OCI-LY3 (cell line): ENCODE measurements around the gene GDPGP1.
A peak's percentile ranks its signal among the peaks of the same experiment; 100 is the strongest.

Experiments
- H2AFZ ChIP-seq: fragments of 200-600, 300-600 bp; shearing (Covaris generic); 2 replicates; pipeline ENCODE4 v1.6.0; 2014; ENCODE audit warnings: antibody characterized with exemption, low read depth, low read length
- H3K27ac ChIP-seq: fragments of 200-600, 300-600 bp; sonication (generic); 2 replicates; pipeline ENCODE4 v1.5.1; 2014; ENCODE audit warnings: mild to moderate bottlenecking, low read length, moderate library complexity, mixed read lengths
- H3K27me3 ChIP-seq: fragments of 200-600, 300-600 bp; sonication (generic); 2 replicates; pipeline ENCODE4 v1.6.1; 2014; ENCODE audit warnings: low read depth, low read length, mixed read lengths
- H3K36me3 ChIP-seq: fragments of 200-600, 300-600 bp; sonication (generic); replicated peaks from 2 replicates; pipeline ENCODE3; 2014; ENCODE audit warnings: low read depth, low read length, mixed read lengths
- H3K4me1 ChIP-seq: fragments of 300-600, 200-600 bp; sonication (generic); 2 replicates; pipeline ENCODE4 v1.6.1; 2014; ENCODE audit warnings: low read length, mixed read lengths
- H3K4me2 ChIP-seq: fragments of 200-600, 300-600 bp; sonication (generic); 2 replicates; pipeline ENCODE4 v1.6.1; 2014; ENCODE audit warnings: low read length, mixed read lengths
- H3K4me3 ChIP-seq: fragments of 300-600, 200-600 bp; sonication (generic); 2 replicates; pipeline ENCODE4 v1.5.1; 2014; ENCODE audit warnings: antibody characterized with exemption, mild to moderate bottlenecking, low read length, moderate library complexity
- H3K79me2 ChIP-seq: fragments of 300-600, 200-600 bp; shearing (Covaris generic); 2 replicates; pipeline ENCODE4 v1.6.1; 2014; ENCODE audit warnings: mild to moderate bottlenecking, low read length, mixed read lengths
- H3K9ac ChIP-seq: fragments of 300-600, 200-600 bp; shearing (Covaris generic); 2 replicates; pipeline ENCODE4 v1.6.0; 2014; ENCODE audit warnings: mild to moderate bottlenecking, low read length, moderate library complexity
- H3K9me3 ChIP-seq: fragments of 200-600, 300-600 bp; shearing (Covaris generic); 2 replicates; pipeline ENCODE4 v1.6.1; 2014; ENCODE audit warnings: low read length, mixed read lengths; ENCODE audit not compliant: insufficient read depth
- H4K20me1 ChIP-seq: fragments of 200-600, 300-600 bp; sonication (generic); 2 replicates; pipeline ENCODE4 v1.6.1; 2016; ENCODE audit warnings: low read length, mixed read lengths; ENCODE audit not compliant: insufficient read depth
- EZH2phosphoT487 ChIP-seq: fragments of 200-600 bp; shearing (Covaris generic); IDR thresholded peaks from 2 replicates; pipeline ENCODE4 v1.6.1; 2018; ENCODE audit warnings: antibody characterized with exemption, mixed run types, low read depth
- TF ChIP-seq, protein P1 (sequence below): fragments of 200-600, 300-600 bp; sonication (generic); IDR thresholded peaks from 2 replicates; pipeline ENCODE4 v1.5.1; 2014; ENCODE audit warnings: antibody characterized with exemption, low read length, low read depth

Gene GDPGP1

DNA sequence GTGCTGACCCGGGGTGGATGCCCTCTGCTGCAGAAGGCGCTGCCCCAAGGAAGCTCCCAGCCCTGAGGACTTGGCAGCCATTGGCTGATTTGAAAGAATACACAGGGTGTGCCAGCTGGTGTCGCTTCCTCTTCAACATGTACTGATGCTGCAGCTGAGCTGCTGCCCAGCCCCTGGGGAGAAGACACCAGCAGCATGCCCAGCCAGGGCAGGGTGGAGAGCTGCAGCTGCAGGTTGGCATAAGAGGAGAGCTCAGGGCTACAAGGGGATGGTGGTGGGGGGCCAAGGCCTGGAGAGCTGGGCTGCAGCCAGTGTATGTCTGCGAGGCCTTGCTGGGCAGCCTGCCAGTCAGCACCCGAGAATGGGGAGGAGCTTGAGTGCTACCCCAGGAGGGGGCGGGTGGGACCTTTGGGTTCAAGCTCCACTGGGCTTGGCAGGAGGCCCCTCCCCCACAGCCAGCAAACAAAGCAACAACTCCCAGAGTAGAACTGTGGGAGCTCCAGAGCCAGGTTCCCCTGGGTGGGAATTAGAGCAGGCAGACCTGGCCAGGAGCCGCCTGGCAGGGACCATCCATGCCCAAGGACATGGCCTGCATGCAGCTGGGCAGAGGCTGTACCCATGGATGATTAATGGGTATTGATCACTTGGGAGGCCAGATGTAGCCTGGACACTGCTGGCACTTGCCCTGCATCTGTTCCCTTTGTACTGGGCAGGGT is 42.1 kb upstream of the GDPGP1 start:
- H3K27me3 ChIP-seq = no peaks in the 10 kb centered on the region
- H3K36me3 ChIP-seq = no peaks in the 10 kb centered on the region
- H3K4me1 ChIP-seq = peaks cover 35% of the 10 kb centered on the region
- H3K4me2 ChIP-seq = peak overlapping the region; percentile 83
- peak overlapping the region; percentile 26 for H3K27ac ChIP-seq
- TF ChIP-seq, protein P1, sequence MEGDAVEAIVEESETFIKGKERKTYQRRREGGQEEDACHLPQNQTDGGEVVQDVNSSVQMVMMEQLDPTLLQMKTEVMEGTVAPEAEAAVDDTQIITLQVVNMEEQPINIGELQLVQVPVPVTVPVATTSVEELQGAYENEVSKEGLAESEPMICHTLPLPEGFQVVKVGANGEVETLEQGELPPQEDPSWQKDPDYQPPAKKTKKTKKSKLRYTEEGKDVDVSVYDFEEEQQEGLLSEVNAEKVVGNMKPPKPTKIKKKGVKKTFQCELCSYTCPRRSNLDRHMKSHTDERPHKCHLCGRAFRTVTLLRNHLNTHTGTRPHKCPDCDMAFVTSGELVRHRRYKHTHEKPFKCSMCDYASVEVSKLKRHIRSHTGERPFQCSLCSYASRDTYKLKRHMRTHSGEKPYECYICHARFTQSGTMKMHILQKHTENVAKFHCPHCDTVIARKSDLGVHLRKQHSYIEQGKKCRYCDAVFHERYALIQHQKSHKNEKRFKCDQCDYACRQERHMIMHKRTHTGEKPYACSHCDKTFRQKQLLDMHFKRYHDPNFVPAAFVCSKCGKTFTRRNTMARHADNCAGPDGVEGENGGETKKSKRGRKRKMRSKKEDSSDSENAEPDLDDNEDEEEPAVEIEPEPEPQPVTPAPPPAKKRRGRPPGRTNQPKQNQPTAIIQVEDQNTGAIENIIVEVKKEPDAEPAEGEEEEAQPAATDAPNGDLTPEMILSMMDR = peak; percentile 14
- no peak for TF ChIP-seq EZH2phosphoT487
- no peaks in the 10 kb centered on the region for H3K9me3 ChIP-seq
- no peaks in the 10 kb centered on the region for H3K79me2 ChIP-seq
- peak overlapping the region; percentile 48; the same call in 1 of the 2 replicates for H2AFZ ChIP-seq
- H3K9ac ChIP-seq = peak overlapping the region; percentile 58
- H4K20me1 ChIP-seq = no peaks in the 10 kb centered on the region
- peak overlapping the region; percentile 67 for H3K4me3 ChIP-seq

DNA sequence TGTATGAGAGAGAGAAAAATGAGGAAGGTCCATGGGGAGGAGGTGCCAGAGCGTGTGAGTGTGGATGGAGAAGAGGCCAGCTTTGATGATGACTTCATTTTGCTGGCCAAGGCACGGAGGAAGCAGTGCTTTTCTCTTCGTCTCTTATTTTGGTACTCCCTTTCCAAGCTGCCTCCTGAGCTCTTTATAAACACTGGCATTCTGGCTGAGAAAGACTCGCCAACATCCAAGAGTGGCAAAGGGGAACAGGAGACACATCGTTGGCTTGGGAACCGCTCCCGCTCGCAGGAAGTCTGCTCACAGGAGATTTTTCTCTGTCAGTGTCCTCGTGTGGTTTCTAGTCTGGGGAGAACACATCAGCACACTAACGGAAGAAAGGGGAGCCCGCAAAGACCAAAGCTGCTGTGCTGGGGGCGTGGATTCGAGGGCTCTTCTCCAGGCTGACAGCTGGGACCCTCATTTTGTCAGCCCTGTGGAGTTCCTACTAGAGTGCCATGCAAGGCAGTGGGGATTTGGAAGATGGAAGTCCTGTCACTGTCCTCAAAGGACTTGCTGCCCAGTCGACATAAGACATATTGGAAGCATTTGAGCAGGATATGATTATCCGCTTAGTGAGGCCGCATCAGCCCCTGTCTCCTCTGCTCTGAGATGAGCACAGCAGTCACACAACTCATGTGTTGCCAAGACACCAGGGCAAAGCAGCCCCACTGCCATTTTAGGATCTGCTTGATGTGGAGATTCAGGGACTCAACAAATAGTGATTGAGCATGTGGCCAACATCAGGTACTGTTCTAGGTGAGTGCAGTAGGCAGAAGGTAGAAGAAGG is 40.8 kb upstream of the GDPGP1 start:
- no peak overlapping the region for H2AFZ ChIP-seq
- H3K27ac ChIP-seq = no peak overlapping the region
- H3K79me2 ChIP-seq = no peaks in the 10 kb centered on the region
- H3K9ac ChIP-seq = no peak overlapping the region
- no peak for TF ChIP-seq EZH2phosphoT487
- TF ChIP-seq, protein P1 = no peak
- no peaks in the 10 kb centered on the region for H3K9me3 ChIP-seq
- H3K4me1 ChIP-seq = peaks cover 35% of the 10 kb centered on the region
- H3K4me3 ChIP-seq = no peak overlapping the region
- no peaks in the 10 kb centered on the region for H3K36me3 ChIP-seq
- no peaks in the 10 kb centered on the region for H4K20me1 ChIP-seq
- no peaks in the 10 kb centered on the region for H3K27me3 ChIP-seq
- H3K4me2 ChIP-seq = 0 out of 2 replicates have a peak overlapping the region, but pooled peaks have one; percentile 83

DNA sequence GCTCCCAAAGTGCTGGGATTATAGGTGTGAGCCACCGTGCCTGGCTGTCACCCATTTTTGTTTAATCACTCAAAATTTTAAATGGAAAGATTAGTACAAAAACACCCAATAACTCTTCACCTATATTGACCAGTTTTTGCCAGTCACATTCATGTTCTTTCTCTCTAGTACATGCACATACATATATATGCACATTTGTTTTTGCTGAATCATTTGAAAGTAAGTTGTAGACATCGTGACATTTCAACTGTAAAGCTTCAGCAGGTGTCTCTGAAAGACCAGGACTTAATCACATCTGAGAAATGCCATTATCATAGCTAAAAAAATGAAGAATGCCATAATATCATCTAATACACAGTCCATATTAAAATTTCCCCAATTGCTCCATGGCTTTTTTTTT is 39.4 kb upstream of the GDPGP1 start:
- Histone ChIP-seq H3K4me3 (no peak overlapping the region), H3K4me1 (peaks cover 28% of the 10 kb centered on the region), H3K36me3 (no peaks in the 10 kb centered on the region), H3K27me3 (no peaks in the 10 kb centered on the region), H2AFZ (no peak overlapping the region), H3K79me2 (no peaks in the 10 kb centered on the region), H3K9me3 (no peaks in the 10 kb centered on the region), H3K9ac (no peak overlapping the region), H3K4me2 (no peak overlapping the region), H4K20me1 (no peaks in the 10 kb centered on the region), H3K27ac (no peak overlapping the region)
- TF ChIP-seq, protein P1 = no peak
- TF ChIP-seq EZH2phosphoT487 = no peak

DNA sequence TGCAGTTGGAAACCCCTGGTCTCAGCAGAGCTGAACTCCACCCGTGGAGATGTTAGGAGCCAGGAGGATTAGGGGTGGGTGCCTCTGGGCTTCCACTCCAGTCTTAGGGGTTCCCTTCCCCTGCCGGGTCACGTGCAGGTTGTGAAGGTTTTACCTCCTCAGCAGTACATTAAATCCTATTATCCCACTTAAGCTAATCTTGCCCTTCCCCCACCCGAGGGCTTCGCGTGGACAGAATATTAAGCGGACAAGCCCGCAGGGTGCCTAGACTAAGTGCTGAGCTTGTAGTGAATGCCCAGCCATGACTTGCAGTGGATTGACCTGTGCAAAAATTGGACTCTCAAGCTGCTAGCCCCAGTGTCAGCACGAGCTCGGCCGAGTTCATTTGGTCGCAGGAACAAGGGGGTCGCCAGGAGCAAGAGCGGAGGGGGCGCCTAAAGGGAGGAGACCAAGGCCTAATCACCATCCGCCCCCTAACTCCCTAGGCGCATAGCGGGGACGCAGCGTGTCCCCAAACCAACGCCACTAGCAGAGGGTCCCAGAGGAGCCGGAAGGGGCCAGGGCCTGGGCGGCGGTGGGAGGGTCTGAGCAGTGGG is 33.4 kb upstream of the GDPGP1 start:
- H2AFZ ChIP-seq = peak overlapping the region; percentile 43; the same call in 1 of the 2 replicates
- H3K27me3 ChIP-seq = peaks cover 5% of the 10 kb centered on the region; the same call in 1 of the 2 replicates

More for the DNA sequence above, 33.4 kb upstream of the GDPGP1 start:
- peaks cover 10% of the 10 kb centered on the region for H3K4me1 ChIP-seq
- H3K9me3 ChIP-seq = no peaks in the 10 kb centered on the region
- no peaks in the 10 kb centered on the region for H3K79me2 ChIP-seq
- H3K36me3 ChIP-seq = no peaks in the 10 kb centered on the region
- peak overlapping the region; percentile 84 for H3K4me3 ChIP-seq
- no peaks in the 10 kb centered on the region for H4K20me1 ChIP-seq
- H3K4me2 ChIP-seq = peak overlapping the region; percentile 85
- TF ChIP-seq EZH2phosphoT487 = no peak
- TF ChIP-seq, protein P1 = no peak
- peak overlapping the region; percentile 72 for H3K9ac ChIP-seq
- H3K27ac ChIP-seq = no peak overlapping the region
